ENCODE measurements around the gene ANGPTL2.

Gene ANGPTL2

GRCh38 chr9:127049044-127049443 is 73.4 kb downstream of the ANGPTL2 start:
- TF ChIP-seq, protein P1, sequence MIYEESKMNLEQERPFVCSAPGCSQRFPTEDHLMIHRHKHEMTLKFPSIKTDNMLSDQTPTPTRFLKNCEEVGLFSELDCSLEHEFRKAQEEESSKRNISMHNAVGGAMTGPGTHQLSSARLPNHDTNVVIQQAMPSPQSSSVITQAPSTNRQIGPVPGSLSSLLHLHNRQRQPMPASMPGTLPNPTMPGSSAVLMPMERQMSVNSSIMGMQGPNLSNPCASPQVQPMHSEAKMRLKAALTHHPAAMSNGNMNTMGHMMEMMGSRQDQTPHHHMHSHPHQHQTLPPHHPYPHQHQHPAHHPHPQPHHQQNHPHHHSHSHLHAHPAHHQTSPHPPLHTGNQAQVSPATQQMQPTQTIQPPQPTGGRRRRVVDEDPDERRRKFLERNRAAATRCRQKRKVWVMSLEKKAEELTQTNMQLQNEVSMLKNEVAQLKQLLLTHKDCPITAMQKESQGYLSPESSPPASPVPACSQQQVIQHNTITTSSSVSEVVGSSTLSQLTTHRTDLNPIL (CRISPR knock-in tag; IDR thresholded peaks at IDR 0.05; ENCODE audit: low read depth), result no peak
- no peak for TF ChIP-seq OSR1 (CRISPR knock-in tag; IDR thresholded peaks at IDR 0.05)
- no peak for TF ChIP-seq GLIS3 (CRISPR knock-in tag; IDR thresholded peaks at IDR 0.05)
- ATAC-seq, result peak; percentile 88

DNA sequence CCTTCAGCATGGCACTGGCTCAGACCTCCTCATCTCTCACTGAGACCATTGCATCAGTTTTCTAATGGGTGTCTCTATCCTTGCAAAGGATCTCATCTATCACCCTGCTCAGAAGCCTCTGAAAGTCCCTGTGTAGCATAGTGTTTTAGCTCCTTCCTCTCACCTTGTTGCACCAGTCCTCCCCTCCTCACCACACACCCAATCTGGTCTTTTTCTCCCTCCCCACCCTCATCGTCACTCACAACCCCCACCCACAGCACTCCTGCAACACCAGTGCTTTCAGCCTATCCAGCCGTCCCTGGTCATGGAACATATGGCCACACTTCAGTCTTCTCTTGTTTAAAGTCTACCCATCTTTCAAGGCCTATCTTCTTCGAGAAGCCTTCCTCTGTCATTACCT is 74.5 kb downstream of the ANGPTL2 start:
- ATAC-seq, result no peak
- no peak for TF ChIP-seq PATZ1 (CRISPR knock-in tag; IDR thresholded peaks at IDR 0.05; ENCODE audit: borderline replicate concordance)
- TF ChIP-seq, protein P2, sequence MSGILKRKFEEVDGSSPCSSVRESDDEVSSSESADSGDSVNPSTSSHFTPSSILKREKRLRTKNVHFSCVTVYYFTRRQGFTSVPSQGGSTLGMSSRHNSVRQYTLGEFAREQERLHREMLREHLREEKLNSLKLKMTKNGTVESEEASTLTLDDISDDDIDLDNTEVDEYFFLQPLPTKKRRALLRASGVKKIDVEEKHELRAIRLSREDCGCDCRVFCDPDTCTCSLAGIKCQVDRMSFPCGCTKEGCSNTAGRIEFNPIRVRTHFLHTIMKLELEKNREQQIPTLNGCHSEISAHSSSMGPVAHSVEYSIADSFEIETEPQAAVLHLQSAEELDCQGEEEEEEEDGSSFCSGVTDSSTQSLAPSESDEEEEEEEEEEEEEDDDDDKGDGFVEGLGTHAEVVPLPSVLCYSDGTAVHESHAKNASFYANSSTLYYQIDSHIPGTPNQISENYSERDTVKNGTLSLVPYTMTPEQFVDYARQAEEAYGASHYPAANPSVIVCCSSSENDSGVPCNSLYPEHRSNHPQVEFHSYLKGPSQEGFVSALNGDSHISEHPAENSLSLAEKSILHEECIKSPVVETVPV (CRISPR knock-in tag; IDR thresholded peaks at IDR 0.05), result no peak
- TF ChIP-seq ISL1 (CRISPR knock-in tag; IDR thresholded peaks at IDR 0.05), result no peak
- no peak for TF ChIP-seq TOX (CRISPR knock-in tag; IDR thresholded peaks at IDR 0.05; ENCODE audit: borderline replicate concordance)
- TF ChIP-seq BACH2 (CRISPR knock-in tag; IDR thresholded peaks at IDR 0.05; ENCODE audit: borderline replicate concordance), result no peak
- TF ChIP-seq PPARA (CRISPR knock-in tag; IDR thresholded peaks at IDR 0.05; ENCODE audit: borderline replicate concordance), result no peak
- TF ChIP-seq ESRRG (CRISPR knock-in tag; IDR thresholded peaks at IDR 0.05), result no peak
- TF ChIP-seq GLIS3 (CRISPR knock-in tag; IDR thresholded peaks at IDR 0.05), result no peak
- TF ChIP-seq, protein P1 (CRISPR knock-in tag; IDR thresholded peaks at IDR 0.05; ENCODE audit: low read depth), result no peak
- no peak for TF ChIP-seq TCF4 (CRISPR knock-in tag; IDR thresholded peaks at IDR 0.05; ENCODE audit: borderline replicate concordance)
- TF ChIP-seq ZFP30 (CRISPR knock-in tag; IDR thresholded peaks at IDR 0.05), result no peak
- TF ChIP-seq ZC3H10 (CRISPR knock-in tag; IDR thresholded peaks at IDR 0.05), result no peak
- no peak for TF ChIP-seq RARB (CRISPR knock-in tag; IDR thresholded peaks at IDR 0.05)
- TF ChIP-seq OSR1 (CRISPR knock-in tag; IDR thresholded peaks at IDR 0.05), result no peak

DNA sequence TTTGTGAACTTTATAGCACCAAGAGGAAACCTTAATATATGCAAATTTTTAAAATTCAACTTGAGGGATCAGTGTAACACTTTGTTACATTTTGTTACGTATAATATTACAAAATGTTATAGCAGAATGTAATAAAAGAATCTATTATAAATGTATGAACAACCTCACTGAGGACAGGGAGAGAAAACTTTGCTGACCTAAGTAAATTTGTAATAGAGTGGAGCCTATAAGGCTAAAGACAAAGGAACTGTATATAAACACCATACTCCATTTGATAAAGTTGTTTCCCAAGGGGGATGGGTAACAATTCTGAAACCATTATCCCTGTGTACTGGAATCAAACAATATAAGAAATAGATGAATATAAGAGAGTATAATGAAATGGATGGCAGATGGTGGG is 77.3 kb downstream of the ANGPTL2 start:
- no peak for TF ChIP-seq BACH2 (CRISPR knock-in tag; IDR thresholded peaks at IDR 0.05; ENCODE audit: borderline replicate concordance)
- no peak for TF ChIP-seq TSHZ2 (CRISPR knock-in tag; IDR thresholded peaks at IDR 0.05)
- no peak for TF ChIP-seq ARNTL (CRISPR knock-in tag; IDR thresholded peaks at IDR 0.05; ENCODE audit: borderline replicate concordance, low read depth)
- TF ChIP-seq ZNF8 (CRISPR knock-in tag; IDR thresholded peaks at IDR 0.05), result no peak
- no peak for TF ChIP-seq ZNF70 (CRISPR knock-in tag; IDR thresholded peaks at IDR 0.05)
- no peak for TF ChIP-seq ESRRG (CRISPR knock-in tag; IDR thresholded peaks at IDR 0.05)
- TF ChIP-seq, protein P3, sequence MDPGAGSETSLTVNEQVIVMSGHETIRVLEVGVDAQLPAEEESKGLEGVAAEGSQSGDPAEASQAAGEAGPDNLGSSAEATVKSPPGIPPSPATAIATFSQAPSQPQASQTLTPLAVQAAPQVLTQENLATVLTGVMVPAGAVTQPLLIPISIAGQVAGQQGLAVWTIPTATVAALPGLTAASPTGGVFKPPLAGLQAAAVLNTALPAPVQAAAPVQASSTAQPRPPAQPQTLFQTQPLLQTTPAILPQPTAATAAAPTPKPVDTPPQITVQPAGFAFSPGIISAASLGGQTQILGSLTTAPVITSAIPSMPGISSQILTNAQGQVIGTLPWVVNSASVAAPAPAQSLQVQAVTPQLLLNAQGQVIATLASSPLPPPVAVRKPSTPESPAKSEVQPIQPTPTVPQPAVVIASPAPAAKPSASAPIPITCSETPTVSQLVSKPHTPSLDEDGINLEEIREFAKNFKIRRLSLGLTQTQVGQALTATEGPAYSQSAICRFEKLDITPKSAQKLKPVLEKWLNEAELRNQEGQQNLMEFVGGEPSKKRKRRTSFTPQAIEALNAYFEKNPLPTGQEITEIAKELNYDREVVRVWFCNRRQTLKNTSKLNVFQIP (CRISPR knock-in tag; IDR thresholded peaks at IDR 0.05; ENCODE audit: borderline replicate concordance, low read depth), result no peak
- TF ChIP-seq ZFP3 (CRISPR knock-in tag; IDR thresholded peaks at IDR 0.05), result no peak
- no peak for TF ChIP-seq OSR1 (CRISPR knock-in tag; IDR thresholded peaks at IDR 0.05)
- TF ChIP-seq, protein P1 (CRISPR knock-in tag; IDR thresholded peaks at IDR 0.05; ENCODE audit: low read depth), result no peak
- TF ChIP-seq ZC3H10 (CRISPR knock-in tag; IDR thresholded peaks at IDR 0.05), result no peak
- no peak for ATAC-seq
